Stimulated activated CD4-positive, alpha-beta T cell treated with anti-CD3 and anti-CD28 coated beads, TNF-alpha, amount 100 ng/mL, for 1 hour (primary cell): ENCODE data around the gene APOBEC4.

Experiments
- DNase-seq, 3 donors: peaks; one replicate each; pipeline ENCODE4 v3.0.0-alpha.2; 2020; ENCODE audit warnings: low read depth in 3 of 3, low spot score in 1 of 3

The APOBEC4 gene

GRCh38 chr1:183604815-183605214 is 48.3 kb downstream of the APOBEC4 start:
- no peak for DNase-seq

GRCh38 chr1:183604038-183604808 is 48.9 kb downstream of the APOBEC4 start:
- DNase-seq: no peak

GRCh38 chr1:183602510-183602909 is 50.6 kb downstream of the APOBEC4 start:
- DNase-seq: no peak

GRCh38 chr1:183600634-183601033 is 52.5 kb downstream of the APOBEC4 start:
- DNase-seq: no peak

GRCh38 chr1:183600136-183600535 is 53.0 kb downstream of the APOBEC4 start:
- DNase-seq: no peak

GRCh38 chr1:183598386-183598785 is 54.7 kb downstream of the APOBEC4 start:
- DNase-seq: no peak

GRCh38 chr1:183597656-183598347 is 55.3 kb downstream of the APOBEC4 start:
- DNase-seq: no peak

- DNase-seq: no peak
These were observed 56.6 kb downstream of the APOBEC4 start for GRCh38 chr1:183596500-183596899.
